Activated CD8-positive, alpha-beta T cell treated with anti-CD3 and anti-CD28 coated beads for 36 hours (primary cell): ENCODE data around the gene CHD9. TPM values are rescaled to one million over a fixed set of nuclear protein-coding genes. Genes with fewer than 3 reads are reported as not detected.
"Not testable (repeated sequence)": the region's sequence is repeated elsewhere in the genome, so short reads cannot be mapped to it uniquely, and the experiment has no call there.

Experiments used
- ATAC-seq: fragments of 200-7000 bp; cut with Tn5 transposase; one replicate; pipeline ENCODE4 v1.10.0; 2021; ENCODE audit warnings: mild to moderate bottlenecking, moderate library complexity
- CTCF ChIA-PET: fragments of 350-600 bp; sonication (Branson Sonifier 250); formaldehyde crosslinking; loops from one replicate; lab custom pipeline; 2021; ENCODE audit warnings: antibody characterized with exemption; lab: Charles Lee
- POLR2A ChIA-PET: fragments of 350-600 bp; sonication (Branson Sonifier 250); formaldehyde crosslinking; loops from one replicate; lab custom pipeline; 2021; ENCODE audit warnings: antibody characterized with exemption; lab: Charles Lee
- DNase-seq: peaks from one replicate; pipeline ENCODE4 v3.0.0-alpha.2; 2020
- H3K27ac Mint-ChIP-seq: one replicate; pipeline ENCODE4 v1.8.0; 2021; ENCODE audit warnings: mild to moderate bottlenecking, mixed read lengths
- H3K27me3 Mint-ChIP-seq: one replicate; pipeline ENCODE4 v1.8.0; 2021; ENCODE audit warnings: mixed read lengths
- H3K36me3 Mint-ChIP-seq: one replicate; pipeline ENCODE4 v1.8.0; 2021; ENCODE audit warnings: low read depth, mixed read lengths
- H3K4me1 Mint-ChIP-seq: one replicate; pipeline ENCODE4 v1.8.0; 2021; ENCODE audit warnings: low read depth, mixed read lengths
- H3K4me3 Mint-ChIP-seq: one replicate; pipeline ENCODE4 v1.8.0; 2021; ENCODE audit warnings: mild to moderate bottlenecking, moderate library complexity, mixed read lengths
- H3K9me3 Mint-ChIP-seq: one replicate; pipeline ENCODE4 v1.8.0; 2021; ENCODE audit warnings: mixed read lengths
- intact Hi-C: fragments of 100-400 bp; cut with micrococcal nuclease; formaldehyde crosslinking; loops from one replicate; pipeline ENCODE4 v1.10.0; 2022
- total RNA-seq, 2 experiments: library from RNA; stranded (reverse); gene quantifications; one replicate each; pipeline ENCODE4 v1.2.3, GENCODE V29; 2021
- TF ChIP-seq, protein P1 (sequence below): fragments of 200-600 bp; IDR thresholded peaks from one replicate; pipeline ENCODE4 v1.8.0; 2022; ENCODE audit warnings: antibody characterized with exemption, mild to moderate bottlenecking

CHD9 gene
- total RNA-seq, 2 experiments from 2014 or later: 13.8 to 16.3 TPM

DNA sequence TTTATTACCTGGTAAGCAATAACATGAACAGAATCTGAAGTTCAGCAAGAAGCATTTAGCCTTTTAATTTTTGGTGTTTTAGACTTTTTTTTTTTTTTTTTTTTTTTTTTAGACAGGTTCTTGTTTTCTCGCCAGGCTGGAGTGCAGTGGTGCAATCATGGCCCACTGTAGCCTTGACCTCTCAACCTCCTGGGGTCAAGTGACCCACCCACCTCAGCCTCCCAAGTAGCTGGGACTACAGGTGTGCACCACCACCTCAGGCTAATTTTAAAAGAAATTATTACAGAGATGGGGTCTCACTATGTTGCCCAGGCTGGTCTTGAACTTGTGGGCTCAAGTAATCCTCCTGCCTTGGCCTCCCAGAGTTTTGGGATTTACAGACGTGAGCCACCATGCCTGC lies 206.5 kb downstream of the CHD9 start:
- no peak for ATAC-seq
- Mint-ChIP-seq H3K27me3 (no peaks in the 10 kb centered on the region), H3K36me3 (peaks cover 22% of the 10 kb centered on the region), H3K27ac (no peak overlapping the region), H3K4me1 (no peaks in the 10 kb centered on the region), H3K4me3 (no peak overlapping the region), H3K9me3 (peaks cover 5% of the 10 kb centered on the region)
- no peak for DNase-seq
- ChIA-PET POLR2A (no interaction called here), CTCF (no interaction called here)
- TF ChIP-seq, protein P1, sequence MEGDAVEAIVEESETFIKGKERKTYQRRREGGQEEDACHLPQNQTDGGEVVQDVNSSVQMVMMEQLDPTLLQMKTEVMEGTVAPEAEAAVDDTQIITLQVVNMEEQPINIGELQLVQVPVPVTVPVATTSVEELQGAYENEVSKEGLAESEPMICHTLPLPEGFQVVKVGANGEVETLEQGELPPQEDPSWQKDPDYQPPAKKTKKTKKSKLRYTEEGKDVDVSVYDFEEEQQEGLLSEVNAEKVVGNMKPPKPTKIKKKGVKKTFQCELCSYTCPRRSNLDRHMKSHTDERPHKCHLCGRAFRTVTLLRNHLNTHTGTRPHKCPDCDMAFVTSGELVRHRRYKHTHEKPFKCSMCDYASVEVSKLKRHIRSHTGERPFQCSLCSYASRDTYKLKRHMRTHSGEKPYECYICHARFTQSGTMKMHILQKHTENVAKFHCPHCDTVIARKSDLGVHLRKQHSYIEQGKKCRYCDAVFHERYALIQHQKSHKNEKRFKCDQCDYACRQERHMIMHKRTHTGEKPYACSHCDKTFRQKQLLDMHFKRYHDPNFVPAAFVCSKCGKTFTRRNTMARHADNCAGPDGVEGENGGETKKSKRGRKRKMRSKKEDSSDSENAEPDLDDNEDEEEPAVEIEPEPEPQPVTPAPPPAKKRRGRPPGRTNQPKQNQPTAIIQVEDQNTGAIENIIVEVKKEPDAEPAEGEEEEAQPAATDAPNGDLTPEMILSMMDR: no peak
- intact Hi-C loops: no loop called here

DNA sequence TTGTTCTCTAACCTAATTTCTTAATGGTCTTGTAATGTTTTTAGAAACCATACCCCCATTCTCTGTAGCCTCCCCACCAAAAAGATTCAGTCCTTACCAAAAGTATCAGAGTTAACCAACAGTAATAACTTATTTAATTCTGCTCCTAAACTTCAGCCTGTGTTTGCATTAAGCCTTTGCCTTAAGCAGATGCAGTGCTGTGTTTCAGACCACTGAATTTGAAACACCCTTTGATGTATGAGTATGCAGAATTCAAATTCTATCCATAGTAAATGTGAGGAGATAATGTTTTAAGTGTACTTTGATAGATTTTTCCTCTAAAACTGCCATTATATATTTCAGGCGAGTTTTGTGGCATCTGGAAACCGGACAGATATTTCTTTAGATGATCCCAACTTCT lies 207.9 kb downstream of the CHD9 start:
- no peak overlapping the region for H3K27ac Mint-ChIP-seq
- POLR2A ChIA-PET: no interaction called here
- TF ChIP-seq, protein P1: no peak
- H3K36me3 Mint-ChIP-seq: peaks cover 22% of the 10 kb centered on the region
- CTCF ChIA-PET: no interaction called here
- H3K4me1 Mint-ChIP-seq: no peaks in the 10 kb centered on the region
- ATAC-seq (no peak), DNase-seq (no peak)
- H3K4me3 Mint-ChIP-seq: no peak overlapping the region
- H3K27me3 Mint-ChIP-seq: no peaks in the 10 kb centered on the region
- intact Hi-C loops: no loop called here
- peaks cover 5% of the 10 kb centered on the region for H3K9me3 Mint-ChIP-seq

DNA sequence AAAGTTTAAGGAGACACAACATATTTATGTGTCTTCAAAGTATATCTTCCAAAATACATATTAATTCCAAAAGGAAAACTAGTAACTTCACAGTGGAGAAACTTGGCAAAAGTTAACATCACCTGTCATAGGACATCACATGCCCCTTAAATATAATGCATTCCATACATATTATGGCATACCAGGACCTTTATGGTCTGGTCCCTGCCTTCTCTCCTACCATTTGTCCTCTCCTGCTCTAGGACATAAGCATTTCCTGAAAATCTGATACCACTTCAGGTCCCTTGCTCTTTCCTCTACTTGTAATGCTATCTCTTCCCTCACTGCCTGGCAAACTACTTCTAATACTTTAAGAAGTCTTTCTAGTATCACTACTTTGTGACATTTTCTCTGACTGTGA lies 211.4 kb downstream of the CHD9 start:
- no peak overlapping the region for H3K27ac Mint-ChIP-seq
- H3K9me3 Mint-ChIP-seq: no peaks in the 10 kb centered on the region
- POLR2A ChIA-PET: no interaction called here
- H3K36me3 Mint-ChIP-seq: peaks cover 15% of the 10 kb centered on the region
- intact Hi-C loops: no loop called here
- TF ChIP-seq, protein P1: no peak
- H3K4me3 Mint-ChIP-seq: no peak overlapping the region
- CTCF ChIA-PET: no interaction called here
- no peaks in the 10 kb centered on the region for H3K27me3 Mint-ChIP-seq
- ATAC-seq: no peak
- DNase-seq: no peak
- H3K4me1 Mint-ChIP-seq: no peaks in the 10 kb centered on the region

DNA sequence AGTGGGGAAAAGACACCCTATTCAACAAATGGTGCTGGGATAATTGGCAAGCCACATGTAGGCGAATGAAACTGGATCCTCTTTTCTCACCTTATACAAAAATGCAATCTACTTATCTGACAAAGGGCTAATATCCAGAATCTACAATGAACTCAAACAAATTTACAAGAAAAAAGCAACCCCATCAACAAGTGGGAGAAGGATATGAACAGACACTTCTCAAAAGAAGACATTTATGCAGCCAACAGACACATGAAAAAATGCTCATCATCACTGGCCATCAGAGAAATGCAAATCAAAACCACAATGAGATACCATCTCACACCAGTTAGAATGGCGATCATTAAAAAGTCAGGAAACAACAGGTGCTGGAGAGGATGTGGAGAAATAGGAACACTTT lies 223.7 kb downstream of the CHD9 start:
- H3K36me3 Mint-ChIP-seq: peaks cover 17% of the 10 kb centered on the region
- POLR2A ChIA-PET: not testable (repeated sequence)

DNA sequence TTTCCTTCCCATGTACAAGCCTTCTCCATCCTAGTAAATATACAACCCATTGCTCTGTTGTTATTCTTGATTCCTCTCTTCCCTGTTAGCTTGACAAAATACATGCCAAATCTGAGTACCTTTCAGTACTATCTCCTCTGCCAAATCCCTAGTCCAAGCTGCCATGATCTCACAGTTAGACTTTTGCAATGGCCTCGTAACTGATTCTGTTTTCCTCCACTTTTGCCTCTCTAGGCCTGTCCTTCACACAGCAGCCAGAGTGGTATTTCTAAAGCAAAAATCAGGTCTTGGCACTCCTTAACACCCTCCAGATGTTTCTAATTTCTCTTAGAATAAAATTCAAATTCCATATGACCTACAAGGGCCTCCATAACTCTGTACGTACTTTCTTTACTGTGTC lies 226.5 kb downstream of the CHD9 start:
- H3K27ac Mint-ChIP-seq: no peak overlapping the region
- ATAC-seq (no peak), DNase-seq (no peak)
- no peaks in the 10 kb centered on the region for H3K27me3 Mint-ChIP-seq
- H3K4me1 Mint-ChIP-seq: no peaks in the 10 kb centered on the region
- H3K36me3 Mint-ChIP-seq: peaks cover 14% of the 10 kb centered on the region
- POLR2A ChIA-PET: interaction anchor here (1.4 kb wide), 1 partner anchor 12 kb away, joined by 5 read pairs; no protein-coding TSS in a partner anchor
- no peak overlapping the region for H3K4me3 Mint-ChIP-seq
- intact Hi-C loops: loop anchor here (10.0 kb wide), 1 partner anchor 226 kb away; the partner anchor contains the start of genes CHD9 and CHD9NB
- CTCF ChIA-PET: interaction anchor here (1.7 kb wide), 1 partner anchor 226 kb away, joined by 3 read pairs; the partner anchor contains the start of gene CHD9
- peaks cover 2% of the 10 kb centered on the region for H3K9me3 Mint-ChIP-seq
- TF ChIP-seq, protein P1: no peak

More for the DNA sequence above, 223.7 kb downstream of the CHD9 start:
- H3K4me1 Mint-ChIP-seq, H3K9me3 Mint-ChIP-seq, H3K4me3 Mint-ChIP-seq, intact Hi-C loops, H3K27me3 Mint-ChIP-seq, H3K27ac Mint-ChIP-seq, CTCF ChIA-PET, ATAC-seq, DNase-seq: not testable (repeated sequence)
